ENCODE results near the gene RNF213.

Gene RNF213

GRCh38 chr17:80441133-80441578, 180.5 kb downstream of the RNF213 start:
- H3K27me3 ChIP-seq (replicated peaks; ENCODE audit: insufficient read depth, low read length) = peaks cover 93% of the 10 kb centered on the region
- H4K20me1 ChIP-seq (ENCODE audit: insufficient read depth, low read length) = no peaks in the 10 kb centered on the region
- H3K9ac ChIP-seq (ENCODE audit: low read length) = no peak overlapping the region
- no peak overlapping the region for H2AFZ ChIP-seq (ENCODE audit: low read length)
- no peaks in the 10 kb centered on the region for H3K79me2 ChIP-seq (ENCODE audit: low read length)
- H3K9me3 ChIP-seq (replicated peaks; ENCODE audit: insufficient read depth, low read length) = no peaks in the 10 kb centered on the region
- no peaks in the 10 kb centered on the region for H3K36me3 ChIP-seq (replicated peaks; ENCODE audit: insufficient read depth, low read length)
- H3K4me1 ChIP-seq (ENCODE audit: low read length) = no peaks in the 10 kb centered on the region
- peak; percentile 64 for DNase-seq
- no peaks in the 10 kb centered on the region for H3K9me2 ChIP-seq (replicated peaks; ENCODE audit: insufficient read depth, low read length)
- TF ChIP-seq CTCF (IDR thresholded peaks at IDR 0.05; ENCODE audit: low read length) (no peak), EZH2 (optimal IDR thresholded peaks at IDR 0.05; ENCODE audit: low read depth, low read length) (no peak), EZH2phosphoT487 (IDR thresholded peaks at IDR 0.05; ENCODE audit: low read length) (no peak)
- H3K27ac ChIP-seq (ENCODE audit: low read length) = no peak overlapping the region
- H3K4me3 ChIP-seq (ENCODE audit: low read length) = no peak overlapping the region
- no peak overlapping the region for H3K4me2 ChIP-seq (ENCODE audit: low read depth, low read length)
- H3F3A ChIP-seq (ENCODE audit: insufficient read depth, low read length) = no peaks in the 10 kb centered on the region

DNA sequence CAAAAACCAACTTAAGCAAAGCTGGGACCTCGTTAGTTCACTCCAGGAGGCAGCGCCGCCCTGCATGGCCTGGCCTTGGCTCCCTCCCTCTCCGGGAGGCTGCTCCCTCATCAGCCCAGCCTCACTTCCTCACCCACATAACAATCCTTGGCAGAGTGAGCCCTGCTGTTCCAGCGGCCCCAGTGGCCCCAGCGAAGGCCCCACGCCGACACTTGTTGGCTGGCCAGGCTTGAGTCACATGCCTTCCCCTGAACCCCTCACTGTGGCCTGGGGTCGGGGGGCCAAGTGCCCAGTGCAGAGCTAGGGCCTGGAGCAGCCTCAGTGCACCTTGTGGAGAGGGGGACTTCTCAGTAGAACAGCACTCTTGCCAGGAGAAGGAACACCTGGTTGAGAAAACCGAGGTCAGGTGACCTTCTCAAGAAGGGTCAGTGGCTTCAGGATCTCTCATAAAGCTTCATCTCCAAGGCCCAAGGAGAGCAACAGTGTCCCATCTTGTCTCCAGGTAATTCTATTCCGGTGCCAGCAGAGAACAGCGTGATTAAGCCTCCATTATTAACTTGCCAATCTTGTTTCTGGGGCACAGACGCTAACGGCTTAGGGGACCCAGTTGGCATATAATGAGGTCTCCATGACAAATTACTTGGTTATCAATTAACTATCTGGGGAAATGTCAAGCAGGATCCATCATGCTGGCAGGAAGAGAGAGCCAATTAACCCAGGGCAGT, 181.1 kb downstream of the RNF213 start:
- Histone ChIP-seq H3K79me2 (ENCODE audit: low read length) (no peaks in the 10 kb centered on the region), H3K36me3 (replicated peaks; ENCODE audit: insufficient read depth, low read length) (no peaks in the 10 kb centered on the region), H3K9ac (ENCODE audit: low read length) (no peak overlapping the region), H3K4me2 (ENCODE audit: low read depth, low read length) (no peak overlapping the region), H3K4me3 (ENCODE audit: low read length) (no peak overlapping the region), H3K9me3 (replicated peaks; ENCODE audit: insufficient read depth, low read length) (no peaks in the 10 kb centered on the region), H3K27me3 (replicated peaks; ENCODE audit: insufficient read depth, low read length) (peaks cover 93% of the 10 kb centered on the region), H3K27ac (ENCODE audit: low read length) (no peak overlapping the region), H3F3A (ENCODE audit: insufficient read depth, low read length) (no peaks in the 10 kb centered on the region), H4K20me1 (ENCODE audit: insufficient read depth, low read length) (no peaks in the 10 kb centered on the region), H3K9me2 (replicated peaks; ENCODE audit: insufficient read depth, low read length) (no peaks in the 10 kb centered on the region), H3K4me1 (ENCODE audit: low read length) (no peaks in the 10 kb centered on the region), H2AFZ (ENCODE audit: low read length) (no peak overlapping the region)
- no peak for DNase-seq
- no peak for TF ChIP-seq EZH2phosphoT487 (IDR thresholded peaks at IDR 0.05; ENCODE audit: low read length)
- no peak for TF ChIP-seq EZH2 (optimal IDR thresholded peaks at IDR 0.05; ENCODE audit: low read depth, low read length)
- no peak for TF ChIP-seq CTCF (IDR thresholded peaks at IDR 0.05; ENCODE audit: low read length)

DNA sequence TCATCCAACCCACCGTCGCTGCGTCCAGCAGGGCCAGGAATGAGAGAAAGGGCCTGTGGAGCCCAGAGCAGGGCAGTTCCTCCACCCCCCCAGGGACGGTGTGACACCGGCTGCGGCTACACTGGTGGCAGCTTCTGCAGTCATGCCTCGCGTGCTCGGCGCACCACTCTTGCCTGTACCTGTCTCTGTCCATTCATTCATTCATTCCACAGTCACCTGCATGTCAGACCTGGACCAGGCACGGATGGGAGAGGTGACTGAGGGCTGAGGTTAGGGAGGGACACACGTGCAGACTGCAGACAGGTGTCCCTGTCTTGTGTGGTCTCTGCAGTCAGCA, 181.6 kb downstream of the RNF213 start:
- no peaks in the 10 kb centered on the region for H4K20me1 ChIP-seq (ENCODE audit: insufficient read depth, low read length)
- TF ChIP-seq EZH2phosphoT487 (IDR thresholded peaks at IDR 0.05; ENCODE audit: low read length) (no peak), CTCF (IDR thresholded peaks at IDR 0.05; ENCODE audit: low read length) (no peak), EZH2 (optimal IDR thresholded peaks at IDR 0.05; ENCODE audit: low read depth, low read length) (no peak)
- no peaks in the 10 kb centered on the region for H3K79me2 ChIP-seq (ENCODE audit: low read length)
- H2AFZ ChIP-seq (ENCODE audit: low read length) = no peak overlapping the region
- H3K9me2 ChIP-seq (replicated peaks; ENCODE audit: insufficient read depth, low read length) = no peaks in the 10 kb centered on the region
- H3K27me3 ChIP-seq (replicated peaks; ENCODE audit: insufficient read depth, low read length) = peaks cover 89% of the 10 kb centered on the region
- no peak overlapping the region for H3K4me3 ChIP-seq (ENCODE audit: low read length)
- no peaks in the 10 kb centered on the region for H3F3A ChIP-seq (ENCODE audit: insufficient read depth, low read length)
- no peaks in the 10 kb centered on the region for H3K9me3 ChIP-seq (replicated peaks; ENCODE audit: insufficient read depth, low read length)
- H3K9ac ChIP-seq (ENCODE audit: low read length) = no peak overlapping the region
- DNase-seq = no peak
- H3K4me1 ChIP-seq (ENCODE audit: low read length) = no peaks in the 10 kb centered on the region
- no peak overlapping the region for H3K27ac ChIP-seq (ENCODE audit: low read length)
- H3K4me2 ChIP-seq (ENCODE audit: low read depth, low read length) = no peak overlapping the region
- H3K36me3 ChIP-seq (replicated peaks; ENCODE audit: insufficient read depth, low read length) = no peaks in the 10 kb centered on the region
